H1 (cell line): ENCODE measurements around the gene ORC2. TPM values are rescaled to one million over a fixed set of nuclear protein-coding genes. Genes with fewer than 3 reads are reported as not detected.

Source experiments
- CHD1 ChIP-seq: IDR thresholded peaks from 2 replicates; pipeline ENCODE4 v1.6.1; 2012; ENCODE audit warnings: low read depth, low read length, improper control_type of control experiment
- EZH2 ChIP-seq: fragments of 200-600 bp; sonication (generic); IDR thresholded peaks from 2 replicates; pipeline ENCODE4 v1.7.1; 2012; ENCODE audit warnings: low read depth, mild to moderate bottlenecking, moderate library complexity, low read length, inconsistent platforms; ENCODE audit not compliant: severe bottlenecking
- SIN3A ChIP-seq, 2 experiments: IDR thresholded peaks in 1 of 2; conservative IDR thresholded peaks in 1 of 2; 2 replicates each; pipeline ENCODE4 v1.6.1; 2011 to 2012; ENCODE audit warnings: low read length in 2 of 2, improper control_type of control experiment in 1 of 2, low read depth in 1 of 2, mild to moderate bottlenecking in 1 of 2
- SP1 ChIP-seq: IDR thresholded peaks from 2 replicates; pipeline ENCODE4 v1.6.1; 2011; ENCODE audit warnings: low read depth, low read length
- SP4 ChIP-seq: IDR thresholded peaks from 2 replicates; pipeline ENCODE4 v1.6.1; 2012; ENCODE audit warnings: low read length, inconsistent platforms
- SRF ChIP-seq: IDR thresholded peaks from 2 replicates; pipeline ENCODE4 v1.6.1; 2011; ENCODE audit warnings: mild to moderate bottlenecking, low read depth, low read length, moderate library complexity
- TAF1 ChIP-seq: IDR thresholded peaks from 2 replicates; pipeline ENCODE4 v1.6.1; 2011; ENCODE audit warnings: mild to moderate bottlenecking, low read depth, low read length
- polyA plus RNA-seq, 7 experiments: library from polyadenylated mRNA; depleted of rRNA in 3 of 7; stranded (reverse) in 5 of 7; unstranded in 2 of 7; fragments of >200 nt in 5 of 7; fragments of 200-250 nt in 2 of 7; gene quantifications; 1 replicate in 5 of 7; 2 replicates in 1 of 7; 4 replicates in 1 of 7; pipeline versions ENCODE4 v1.2.1 to v1.2.3, GENCODE V29; 2011 to 2013; ENCODE audit warnings: missing spikeins in 2 of 7, mixed read lengths in 2 of 7
- total RNA-seq: library from RNA; stranded (reverse); fragmentation: NEBNext Ultra II Directional; extraction: Animal tissue kit (Norgen Biotek cat#: 25700); gene quantifications from 2 replicates; pipeline ENCODE4 v1.2.1, GENCODE V29; 2021
- TF ChIP-seq, protein P1 (sequence below): fragments of 300-600 bp; sonication (generic); IDR thresholded peaks from 2 replicates; pipeline ENCODE4 v1.7.1; 2012; ENCODE audit warnings: low read length, moderate library complexity, mild to moderate bottlenecking, inconsistent platforms; ENCODE audit not compliant: insufficient replicate concordance
- TF ChIP-seq, protein P2 (sequence below): IDR thresholded peaks from 2 replicates; pipeline ENCODE4 v1.6.1; 2011; ENCODE audit warnings: low read length, improper control_type of control experiment

ORC2 gene
- total and polyA plus RNA-seq, 2 of the 8 experiments (the other 6 are each of a cell fraction or from before 2014, with no cell fraction given), result 7.1 to 89.8 TPM

DNA sequence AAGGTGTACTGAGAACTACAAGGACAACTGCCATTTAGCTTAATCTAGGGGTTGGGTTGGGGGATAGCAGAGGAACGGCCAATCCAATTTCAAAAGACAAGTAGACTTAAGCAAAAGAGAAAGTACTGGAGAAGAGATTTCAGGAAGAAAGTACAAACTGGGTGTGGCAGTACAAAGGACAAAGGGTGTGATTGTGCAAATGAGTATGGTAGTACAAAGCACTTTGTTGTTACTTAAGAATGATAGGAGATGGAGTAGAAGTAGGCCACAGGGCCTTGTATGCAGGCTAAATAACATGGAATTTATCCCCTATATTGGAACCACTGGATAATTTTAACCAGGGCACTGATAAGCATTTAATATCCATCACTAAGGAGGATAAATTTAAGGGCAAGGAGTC, 4.7 kb upstream of the ORC2 start (continued):
- TF ChIP-seq, protein P1, sequence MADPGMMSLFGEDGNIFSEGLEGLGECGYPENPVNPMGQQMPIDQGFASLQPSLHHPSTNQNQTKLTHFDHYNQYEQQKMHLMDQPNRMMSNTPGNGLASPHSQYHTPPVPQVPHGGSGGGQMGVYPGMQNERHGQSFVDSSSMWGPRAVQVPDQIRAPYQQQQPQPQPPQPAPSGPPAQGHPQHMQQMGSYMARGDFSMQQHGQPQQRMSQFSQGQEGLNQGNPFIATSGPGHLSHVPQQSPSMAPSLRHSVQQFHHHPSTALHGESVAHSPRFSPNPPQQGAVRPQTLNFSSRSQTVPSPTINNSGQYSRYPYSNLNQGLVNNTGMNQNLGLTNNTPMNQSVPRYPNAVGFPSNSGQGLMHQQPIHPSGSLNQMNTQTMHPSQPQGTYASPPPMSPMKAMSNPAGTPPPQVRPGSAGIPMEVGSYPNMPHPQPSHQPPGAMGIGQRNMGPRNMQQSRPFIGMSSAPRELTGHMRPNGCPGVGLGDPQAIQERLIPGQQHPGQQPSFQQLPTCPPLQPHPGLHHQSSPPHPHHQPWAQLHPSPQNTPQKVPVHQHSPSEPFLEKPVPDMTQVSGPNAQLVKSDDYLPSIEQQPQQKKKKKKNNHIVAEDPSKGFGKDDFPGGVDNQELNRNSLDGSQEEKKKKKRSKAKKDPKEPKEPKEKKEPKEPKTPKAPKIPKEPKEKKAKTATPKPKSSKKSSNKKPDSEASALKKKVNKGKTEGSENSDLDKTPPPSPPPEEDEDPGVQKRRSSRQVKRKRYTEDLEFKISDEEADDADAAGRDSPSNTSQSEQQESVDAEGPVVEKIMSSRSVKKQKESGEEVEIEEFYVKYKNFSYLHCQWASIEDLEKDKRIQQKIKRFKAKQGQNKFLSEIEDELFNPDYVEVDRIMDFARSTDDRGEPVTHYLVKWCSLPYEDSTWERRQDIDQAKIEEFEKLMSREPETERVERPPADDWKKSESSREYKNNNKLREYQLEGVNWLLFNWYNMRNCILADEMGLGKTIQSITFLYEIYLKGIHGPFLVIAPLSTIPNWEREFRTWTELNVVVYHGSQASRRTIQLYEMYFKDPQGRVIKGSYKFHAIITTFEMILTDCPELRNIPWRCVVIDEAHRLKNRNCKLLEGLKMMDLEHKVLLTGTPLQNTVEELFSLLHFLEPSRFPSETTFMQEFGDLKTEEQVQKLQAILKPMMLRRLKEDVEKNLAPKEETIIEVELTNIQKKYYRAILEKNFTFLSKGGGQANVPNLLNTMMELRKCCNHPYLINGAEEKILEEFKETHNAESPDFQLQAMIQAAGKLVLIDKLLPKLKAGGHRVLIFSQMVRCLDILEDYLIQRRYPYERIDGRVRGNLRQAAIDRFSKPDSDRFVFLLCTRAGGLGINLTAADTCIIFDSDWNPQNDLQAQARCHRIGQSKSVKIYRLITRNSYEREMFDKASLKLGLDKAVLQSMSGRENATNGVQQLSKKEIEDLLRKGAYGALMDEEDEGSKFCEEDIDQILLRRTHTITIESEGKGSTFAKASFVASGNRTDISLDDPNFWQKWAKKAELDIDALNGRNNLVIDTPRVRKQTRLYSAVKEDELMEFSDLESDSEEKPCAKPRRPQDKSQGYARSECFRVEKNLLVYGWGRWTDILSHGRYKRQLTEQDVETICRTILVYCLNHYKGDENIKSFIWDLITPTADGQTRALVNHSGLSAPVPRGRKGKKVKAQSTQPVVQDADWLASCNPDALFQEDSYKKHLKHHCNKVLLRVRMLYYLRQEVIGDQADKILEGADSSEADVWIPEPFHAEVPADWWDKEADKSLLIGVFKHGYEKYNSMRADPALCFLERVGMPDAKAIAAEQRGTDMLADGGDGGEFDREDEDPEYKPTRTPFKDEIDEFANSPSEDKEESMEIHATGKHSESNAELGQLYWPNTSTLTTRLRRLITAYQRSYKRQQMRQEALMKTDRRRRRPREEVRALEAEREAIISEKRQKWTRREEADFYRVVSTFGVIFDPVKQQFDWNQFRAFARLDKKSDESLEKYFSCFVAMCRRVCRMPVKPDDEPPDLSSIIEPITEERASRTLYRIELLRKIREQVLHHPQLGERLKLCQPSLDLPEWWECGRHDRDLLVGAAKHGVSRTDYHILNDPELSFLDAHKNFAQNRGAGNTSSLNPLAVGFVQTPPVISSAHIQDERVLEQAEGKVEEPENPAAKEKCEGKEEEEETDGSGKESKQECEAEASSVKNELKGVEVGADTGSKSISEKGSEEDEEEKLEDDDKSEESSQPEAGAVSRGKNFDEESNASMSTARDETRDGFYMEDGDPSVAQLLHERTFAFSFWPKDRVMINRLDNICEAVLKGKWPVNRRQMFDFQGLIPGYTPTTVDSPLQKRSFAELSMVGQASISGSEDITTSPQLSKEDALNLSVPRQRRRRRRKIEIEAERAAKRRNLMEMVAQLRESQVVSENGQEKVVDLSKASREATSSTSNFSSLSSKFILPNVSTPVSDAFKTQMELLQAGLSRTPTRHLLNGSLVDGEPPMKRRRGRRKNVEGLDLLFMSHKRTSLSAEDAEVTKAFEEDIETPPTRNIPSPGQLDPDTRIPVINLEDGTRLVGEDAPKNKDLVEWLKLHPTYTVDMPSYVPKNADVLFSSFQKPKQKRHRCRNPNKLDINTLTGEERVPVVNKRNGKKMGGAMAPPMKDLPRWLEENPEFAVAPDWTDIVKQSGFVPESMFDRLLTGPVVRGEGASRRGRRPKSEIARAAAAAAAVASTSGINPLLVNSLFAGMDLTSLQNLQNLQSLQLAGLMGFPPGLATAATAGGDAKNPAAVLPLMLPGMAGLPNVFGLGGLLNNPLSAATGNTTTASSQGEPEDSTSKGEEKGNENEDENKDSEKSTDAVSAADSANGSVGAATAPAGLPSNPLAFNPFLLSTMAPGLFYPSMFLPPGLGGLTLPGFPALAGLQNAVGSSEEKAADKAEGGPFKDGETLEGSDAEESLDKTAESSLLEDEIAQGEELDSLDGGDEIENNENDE, result no peak
- TF ChIP-seq SRF (no peak), EZH2 (no peak), SP1 (no peak), TAF1 (no peak), SIN3A (conservative IDR thresholded peaks at IDR 0.05 in 1 of 2, IDR thresholded peaks at IDR 0.05 in 1 of 2; ENCODE audit: low read depth in 1 of 2, low read length in 2 of 2) (no peak), CHD1 (no peak), SP4 (no peak)
- TF ChIP-seq, protein P2, sequence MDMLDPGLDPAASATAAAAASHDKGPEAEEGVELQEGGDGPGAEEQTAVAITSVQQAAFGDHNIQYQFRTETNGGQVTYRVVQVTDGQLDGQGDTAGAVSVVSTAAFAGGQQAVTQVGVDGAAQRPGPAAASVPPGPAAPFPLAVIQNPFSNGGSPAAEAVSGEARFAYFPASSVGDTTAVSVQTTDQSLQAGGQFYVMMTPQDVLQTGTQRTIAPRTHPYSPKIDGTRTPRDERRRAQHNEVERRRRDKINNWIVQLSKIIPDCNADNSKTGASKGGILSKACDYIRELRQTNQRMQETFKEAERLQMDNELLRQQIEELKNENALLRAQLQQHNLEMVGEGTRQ, result no peak
